ENCODE results near the gene TRNP1. TPM values are rescaled to one million over a fixed set of nuclear protein-coding genes. Genes with fewer than 3 reads are reported as not detected.
"Not testable (repeated sequence)": the region's sequence is repeated elsewhere in the genome, so short reads cannot be mapped to it uniquely, and the experiment has no call there.

The TRNP1 gene
- total RNA-seq, 1 donor from 2014 or later, result 0.07 TPM

GRCh38 chr1:26972821-26973220 lies 20.7 kb upstream of the TRNP1 start:
- intact Hi-C loops (cut with micrococcal nuclease), result no loop called here

- intact Hi-C loops (cut with micrococcal nuclease), result no loop called here
These were observed 16.6 kb upstream of the TRNP1 start for GRCh38 chr1:26976621-26977510.

GRCh38 chr1:26978901-26979300 lies 14.6 kb upstream of the TRNP1 start:
- intact Hi-C loops (cut with micrococcal nuclease), result no loop called here

GRCh38 chr1:26981146-26981846 lies 12.2 kb upstream of the TRNP1 start:
- intact Hi-C loops (cut with micrococcal nuclease), result no loop called here

GRCh38 chr1:26983863-26984262 lies 9.6 kb upstream of the TRNP1 start:
- intact Hi-C loops (cut with micrococcal nuclease), result no loop called here

- intact Hi-C loops (cut with micrococcal nuclease), result no loop called here
These were observed 9.2 kb upstream of the TRNP1 start for GRCh38 chr1:26984291-26984690.

- intact Hi-C loops (cut with micrococcal nuclease), result no loop called here
These were observed 6.8 kb upstream of the TRNP1 start for GRCh38 chr1:26986658-26987057.

- intact Hi-C loops (cut with micrococcal nuclease), result not testable (repeated sequence)
These were observed 3.9 kb upstream of the TRNP1 start for GRCh38 chr1:26989403-26990109.

- intact Hi-C loops (cut with micrococcal nuclease), result no loop called here
These were observed 2.0 kb upstream of the TRNP1 start for GRCh38 chr1:26991310-26992116.

GRCh38 chr1:26994020-26994786 lies 711 bp downstream of the TRNP1 start:
- intact Hi-C loops (cut with micrococcal nuclease), result no loop called here

GRCh38 chr1:26994787-26995517 lies 1.5 kb downstream of the TRNP1 start:
- intact Hi-C loops (cut with micrococcal nuclease), result no loop called here

- intact Hi-C loops (cut with micrococcal nuclease), result no loop called here
These were observed 2.5 kb downstream of the TRNP1 start for GRCh38 chr1:26996024-26996423.

GRCh38 chr1:26996665-26997064 lies 3.2 kb downstream of the TRNP1 start:
- intact Hi-C loops (cut with micrococcal nuclease), result no loop called here

- intact Hi-C loops (cut with micrococcal nuclease), result no loop called here
These were observed 5.2 kb downstream of the TRNP1 start for GRCh38 chr1:26998429-26999300.

GRCh38 chr1:26999440-26999987 lies 6.0 kb downstream of the TRNP1 start:
- intact Hi-C loops (cut with micrococcal nuclease), result no loop called here

- intact Hi-C loops (cut with micrococcal nuclease), result no loop called here
These were observed 6.8 kb downstream of the TRNP1 start for GRCh38 chr1:27000090-27000816.

GRCh38 chr1:27000817-27001460 lies 7.4 kb downstream of the TRNP1 start:
- intact Hi-C loops (cut with micrococcal nuclease), result no loop called here
